Astrocyte of the spinal cord (primary cell): Measurements from ENCODE around the gene STAB1.

Experiments
- DNase-seq: peaks from one replicate; pipeline ENCODE4 v3.0.0; 2011; ENCODE audit warnings: low read depth, low spot score
- H3K4me3 ChIP-seq: 2 replicates; pipeline ENCODE4 v1.5.1; 2011; ENCODE audit warnings: low read depth, mild to moderate bottlenecking, low read length, moderate library complexity
- CTCF ChIP-seq: IDR thresholded peaks from 2 replicates; pipeline ENCODE4 v1.5.1; 2012; ENCODE audit warnings: low read depth, mild to moderate bottlenecking, low read length, inconsistent platforms
- in situ Hi-C: cut with HindIII; loops from 2 replicates; pipeline ENCODE4 v1.10.0; 2017; ENCODE audit warnings: low sequenced_read_pairs

Gene STAB1

GRCh38 chr3:52547143-52547542, 52.0 kb downstream of the STAB1 start:
- H3K4me3 ChIP-seq = no peak overlapping the region
- DNase-seq = no peak
- in situ Hi-C loops = no loop called here
- TF ChIP-seq CTCF = no peak

GRCh38 chr3:52551118-52551517, 56.0 kb downstream of the STAB1 start:
- H3K4me3 ChIP-seq = no peak overlapping the region
- no peak for TF ChIP-seq CTCF
- in situ Hi-C loops = no loop called here
- DNase-seq = no peak

GRCh38 chr3:52552089-52552488, 57.0 kb downstream of the STAB1 start:
- no peak overlapping the region for H3K4me3 ChIP-seq
- TF ChIP-seq CTCF = no peak
- DNase-seq = no peak
- in situ Hi-C loops = no loop called here

GRCh38 chr3:52554026-52554755, 59.1 kb downstream of the STAB1 start:
- in situ Hi-C loops = no loop called here

GRCh38 chr3:52555056-52555455, 59.9 kb downstream of the STAB1 start:
- in situ Hi-C loops = no loop called here
- no peak for DNase-seq
- no peak overlapping the region for H3K4me3 ChIP-seq
- no peak for TF ChIP-seq CTCF

More at GRCh38 chr3:52554026-52554755, 59.1 kb downstream of the STAB1 start:
- no peak for TF ChIP-seq CTCF
- no peak for DNase-seq
- no peak overlapping the region for H3K4me3 ChIP-seq

- H3K4me3 ChIP-seq = no peak overlapping the region
- no peak for TF ChIP-seq CTCF
- no peak for DNase-seq
- in situ Hi-C loops = no loop called here
These were observed 62.1 kb downstream of the STAB1 start for GRCh38 chr3:52557011-52557960.
